ENCODE data around the gene ZNF230.

Gene ZNF230

DNA sequence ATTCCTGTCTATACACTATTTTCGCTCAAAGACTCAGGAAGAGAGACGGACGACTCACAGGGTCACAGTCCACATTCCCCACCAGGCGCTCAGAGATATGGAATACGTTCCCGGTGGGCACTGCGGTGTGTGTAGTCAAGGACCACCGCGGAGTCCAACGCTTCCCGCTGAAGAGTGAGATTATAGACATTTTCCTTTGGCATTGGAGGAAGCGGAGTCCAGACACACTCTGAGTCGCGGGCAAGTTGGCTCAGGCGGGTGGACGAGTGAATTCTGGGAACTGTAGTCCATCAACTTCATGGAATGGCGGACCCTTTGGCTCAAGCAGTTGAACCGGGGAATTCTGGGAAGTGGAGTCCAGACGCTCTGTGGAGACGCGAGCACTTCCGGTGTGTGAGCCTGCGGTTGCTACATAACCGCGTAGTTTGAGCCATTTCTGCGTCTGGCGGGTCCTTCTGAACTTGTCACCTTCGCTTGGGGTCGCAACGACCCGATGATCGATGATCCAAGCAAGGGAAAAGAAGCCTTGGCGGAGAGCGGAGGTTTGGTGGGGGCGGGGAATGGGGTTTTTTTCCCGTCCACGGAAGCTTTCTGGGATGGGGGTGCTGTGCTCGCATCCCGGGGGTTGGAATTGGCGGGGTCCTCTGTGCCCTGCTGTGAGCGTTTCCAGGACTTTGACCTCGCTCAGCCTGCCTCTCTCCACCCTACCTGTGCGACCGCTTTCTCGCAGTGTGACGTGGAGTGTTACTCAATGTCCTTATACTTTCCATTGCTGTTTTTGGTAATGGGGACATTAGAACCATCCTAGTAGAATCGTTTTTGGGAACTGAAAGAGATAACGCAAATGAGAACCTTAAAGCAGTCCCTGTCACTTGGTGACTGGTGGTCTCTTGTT lies at the start of gene ZNF230:
ZNF230 (plus strand) TSS at position 392 of the 895 bp plus-strand sequence. CDS start 4,122 bp downstream, outside the sequence.
- peak; percentile 50 to 68 for DNase-seq (ENCODE audit: low read depth in 2 of 2, low spot score in 1 of 2)

DNA sequence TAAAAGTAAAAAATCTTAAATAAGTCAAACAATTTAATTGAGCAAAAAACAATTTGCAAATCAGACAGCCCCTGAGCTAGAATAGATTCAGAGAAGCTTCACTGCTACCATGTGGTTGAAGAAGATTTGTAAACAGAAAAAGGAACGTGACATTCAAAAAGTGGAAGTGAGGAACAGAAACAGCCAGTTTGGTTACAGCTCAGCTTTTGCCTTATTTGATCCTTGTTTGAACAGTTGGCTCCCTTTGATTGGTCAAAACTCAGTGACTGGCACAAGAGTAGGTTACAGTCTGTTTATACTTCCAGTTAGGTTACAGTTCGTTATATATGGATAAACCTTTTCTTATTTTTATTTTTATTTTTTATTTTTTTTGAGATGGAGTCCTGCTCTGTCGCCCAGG lies 45.9 kb upstream of the ZNF230 start:
- no peak for DNase-seq (ENCODE audit: low read depth in 2 of 2, low spot score in 1 of 2)

DNA sequence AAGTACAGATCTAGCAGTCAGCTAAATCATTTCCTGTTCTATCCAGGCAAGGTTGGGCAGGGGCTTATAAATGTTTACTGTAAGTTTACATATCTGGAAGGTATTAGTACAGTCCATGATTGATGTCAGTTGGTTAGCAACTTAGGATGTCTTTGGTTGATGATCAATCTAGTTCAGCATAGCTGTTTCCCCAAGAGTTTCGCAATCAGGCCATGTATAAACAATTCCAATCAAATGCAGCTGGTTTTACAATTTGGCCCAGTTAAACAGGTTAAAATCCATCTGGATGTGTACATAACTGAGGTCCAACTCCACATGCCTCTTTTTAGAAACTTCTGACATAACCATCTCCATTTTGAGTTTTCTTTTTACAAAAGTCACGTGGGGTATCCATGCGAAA lies 44.9 kb upstream of the ZNF230 start:
- no peak for DNase-seq (ENCODE audit: low read depth in 2 of 2, low spot score in 1 of 2)

DNA sequence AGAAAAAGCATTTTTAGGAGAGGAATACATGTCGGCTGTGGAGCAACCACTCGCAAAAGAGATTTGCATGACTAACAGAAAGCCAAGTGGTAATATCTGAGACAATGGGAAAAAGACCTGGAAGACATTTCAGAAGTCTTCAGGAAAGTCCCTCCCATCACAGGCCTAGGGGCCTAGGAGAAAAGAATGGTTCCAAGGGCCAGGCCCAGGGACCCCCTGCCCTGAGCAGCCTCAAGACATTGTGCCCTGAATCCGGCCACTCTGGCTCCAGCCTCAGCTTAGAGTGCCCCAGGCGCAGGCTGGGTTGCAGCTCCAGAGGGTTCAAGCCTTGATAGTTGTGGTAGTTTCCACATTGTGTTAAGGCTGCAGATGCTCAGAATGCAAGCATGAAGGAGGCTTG lies 42.3 kb upstream of the ZNF230 start:
- DNase-seq (ENCODE audit: low read depth in 2 of 2, low spot score in 1 of 2), result no peak

DNA sequence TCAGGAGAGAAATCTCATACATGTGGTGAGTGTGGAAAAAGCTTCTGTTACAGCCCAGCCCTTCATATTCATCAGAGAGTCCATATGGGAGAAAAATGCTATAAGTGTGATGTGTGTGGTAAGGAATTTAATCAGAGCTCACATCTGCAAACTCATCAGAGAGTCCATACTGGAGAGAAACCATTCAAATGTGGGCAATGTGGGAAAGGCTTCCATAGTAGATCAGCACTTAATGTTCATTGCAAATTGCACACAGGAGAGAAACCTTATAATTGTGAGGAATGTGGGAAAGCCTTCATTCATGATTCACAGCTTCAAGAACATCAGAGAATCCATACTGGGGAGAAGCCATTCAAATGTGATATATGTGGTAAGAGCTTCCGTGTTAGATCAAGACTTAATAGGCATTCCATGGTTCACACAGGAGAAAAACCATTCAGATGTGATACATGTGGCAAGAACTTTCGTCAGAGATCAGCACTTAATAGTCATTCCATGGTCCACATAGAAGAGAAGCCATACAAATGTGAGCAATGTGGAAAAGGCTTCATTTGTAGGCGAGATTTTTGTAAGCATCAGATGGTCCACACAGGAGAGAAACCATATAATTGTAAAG lies 36.6 kb upstream of the ZNF230 start:
- no peak for DNase-seq (ENCODE audit: low read depth in 2 of 2, low spot score in 1 of 2)

DNA sequence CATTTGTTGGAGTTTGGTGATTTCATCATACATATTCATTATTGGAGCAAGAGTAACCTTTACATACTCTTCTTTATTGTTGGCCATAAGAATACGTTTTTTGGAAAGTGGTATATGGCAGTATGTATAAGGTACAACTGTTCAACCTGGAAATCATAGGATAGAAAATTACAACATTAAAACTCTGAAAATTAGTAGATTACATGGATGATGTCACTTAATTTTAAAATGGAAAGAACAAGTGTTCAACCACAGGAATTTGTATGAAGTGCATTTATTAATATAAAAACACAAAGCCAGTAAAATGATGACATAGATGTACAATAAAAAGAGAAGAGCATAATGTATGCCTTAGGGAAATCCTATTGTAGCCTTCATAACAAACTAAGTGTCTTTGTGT lies 26.0 kb upstream of the ZNF230 start:
- no peak for DNase-seq (ENCODE audit: low read depth in 2 of 2, low spot score in 1 of 2)

DNA sequence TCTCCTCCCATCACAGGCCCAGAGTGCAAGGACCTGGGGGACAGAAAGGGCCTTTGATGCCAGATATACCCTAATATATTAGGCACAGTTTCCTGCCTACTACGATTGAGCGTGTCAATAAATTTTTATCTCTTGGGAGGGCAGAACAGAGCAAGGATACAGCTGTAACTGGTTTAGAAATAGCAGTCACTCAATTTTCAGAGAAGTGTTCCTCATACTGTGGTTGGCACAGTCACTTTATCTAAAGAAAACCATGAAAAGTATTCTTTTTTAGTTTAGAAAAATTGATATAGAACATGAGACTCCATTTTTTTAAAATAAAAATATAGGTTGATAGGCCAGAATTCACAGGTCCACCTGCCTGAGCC lies 19.2 kb upstream of the ZNF230 start:
- DNase-seq (ENCODE audit: low read depth in 2 of 2, low spot score in 1 of 2), result no peak

DNA sequence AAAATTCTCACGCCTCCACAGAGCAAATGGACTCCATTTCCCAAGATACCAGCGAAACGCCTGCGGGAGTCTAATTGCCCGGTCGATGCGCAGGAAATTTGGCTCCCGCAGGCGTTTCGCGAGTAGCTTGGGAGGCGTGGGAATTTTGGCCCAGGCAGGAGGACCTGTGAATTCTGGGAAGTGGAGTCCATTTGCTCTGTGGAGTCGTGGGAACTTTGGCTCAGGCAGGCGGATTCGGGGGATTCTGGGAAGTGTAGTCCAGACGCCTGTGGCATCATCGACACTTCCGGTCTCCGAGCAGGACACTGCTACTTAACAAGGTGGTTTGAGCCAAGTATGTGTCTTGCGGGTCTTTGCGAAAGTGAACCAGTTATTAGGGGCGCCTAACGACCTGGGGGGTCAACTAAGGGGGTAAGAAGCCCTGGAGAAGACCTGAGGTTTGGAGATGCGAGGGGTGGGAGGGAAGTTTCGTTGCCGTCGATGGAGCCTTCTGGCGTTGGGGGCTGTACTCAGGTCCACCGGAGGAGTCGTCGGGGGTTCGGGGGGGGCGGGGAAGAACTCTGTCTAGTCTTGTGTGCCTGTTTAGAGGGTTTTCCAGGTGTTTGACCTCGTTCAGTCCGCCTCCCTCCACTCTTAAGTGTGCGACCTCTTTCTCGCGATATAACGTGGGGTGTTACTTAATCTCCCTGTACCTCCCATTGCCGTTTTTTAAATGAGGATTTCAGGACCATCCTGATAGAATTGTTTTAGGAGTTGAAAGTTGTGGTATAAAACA lies 18.7 kb upstream of the ZNF230 start, which contains the start of gene ZNF155:
ZNF155 (plus strand) TSS at position 277 of the 775 bp plus-strand sequence. CDS start 4,356 bp downstream, outside the sequence.
- peak; percentile 33 to 36 for DNase-seq (ENCODE audit: low read depth in 2 of 2, low spot score in 1 of 2)

DNA sequence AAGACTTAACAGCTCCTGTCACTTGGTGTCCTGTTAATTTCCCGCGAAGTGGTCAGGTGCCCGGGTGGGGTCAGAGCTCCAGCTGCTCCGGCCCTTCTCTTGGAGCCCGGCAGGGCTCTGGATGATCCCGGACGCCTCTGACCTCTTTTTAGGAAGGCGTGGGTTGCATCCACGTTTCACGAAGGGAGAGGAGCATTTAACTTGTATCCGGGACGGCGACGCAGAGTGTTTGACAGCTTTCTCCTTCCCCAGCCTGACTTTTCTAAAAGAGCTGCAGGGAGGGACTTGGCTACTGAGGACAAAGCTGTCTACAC lies 18.1 kb upstream of the ZNF230 start:
- no peak for DNase-seq (ENCODE audit: low read depth in 2 of 2, low spot score in 1 of 2)

DNA sequence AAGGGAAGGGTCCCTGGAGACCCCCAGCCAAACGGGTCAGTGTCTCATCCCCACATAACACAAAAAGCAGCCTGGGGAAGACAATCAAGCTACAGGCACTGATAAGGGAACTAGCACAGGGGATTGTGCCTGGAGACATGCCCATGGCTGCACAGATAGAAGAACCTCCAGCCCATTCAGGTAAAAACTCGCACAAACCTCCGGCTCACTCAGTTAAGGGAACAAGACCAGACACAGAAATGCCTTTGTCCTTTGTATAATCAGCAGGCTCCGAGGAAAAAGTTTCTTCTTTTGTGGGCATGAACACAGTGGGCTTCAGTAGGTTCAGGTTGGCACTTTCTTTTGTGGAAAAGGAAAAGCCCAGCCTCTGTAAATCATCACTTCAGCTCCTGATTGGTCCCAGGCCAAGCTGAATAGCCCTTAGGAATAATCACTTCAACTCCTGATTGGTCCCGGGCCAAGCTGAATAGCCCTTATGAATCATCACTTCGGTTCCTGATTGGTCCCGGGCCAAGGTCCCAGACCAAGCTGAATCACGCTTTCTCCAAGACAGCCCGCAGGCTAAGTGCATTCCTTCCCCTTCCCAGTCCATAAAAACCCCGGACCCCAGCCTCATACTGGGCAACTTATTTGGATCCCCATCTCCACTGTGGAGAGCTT lies 5.0 kb upstream of the ZNF230 start:
- DNase-seq (ENCODE audit: low read depth in 2 of 2, low spot score in 1 of 2), result no peak

DNA sequence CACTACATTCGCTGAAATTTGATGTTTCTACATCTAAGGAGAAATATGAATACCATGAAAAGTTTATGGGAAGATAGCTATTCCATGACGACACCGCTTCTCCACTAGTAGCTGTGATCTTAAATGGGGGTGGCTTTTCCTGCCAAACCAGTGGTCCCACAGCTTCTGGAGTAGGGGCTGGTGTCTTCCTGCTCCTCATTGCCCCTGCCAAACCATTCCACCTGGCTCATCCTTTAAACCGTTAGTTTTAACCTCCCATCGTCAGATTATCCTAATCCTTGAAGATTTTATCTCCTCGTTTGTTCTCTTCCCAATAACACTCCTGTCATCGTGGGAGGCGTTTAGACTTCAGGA lies 568 bp upstream of the ZNF230 start:
- DNase-seq (ENCODE audit: low read depth in 2 of 2, low spot score in 1 of 2), result no peak

DNA sequence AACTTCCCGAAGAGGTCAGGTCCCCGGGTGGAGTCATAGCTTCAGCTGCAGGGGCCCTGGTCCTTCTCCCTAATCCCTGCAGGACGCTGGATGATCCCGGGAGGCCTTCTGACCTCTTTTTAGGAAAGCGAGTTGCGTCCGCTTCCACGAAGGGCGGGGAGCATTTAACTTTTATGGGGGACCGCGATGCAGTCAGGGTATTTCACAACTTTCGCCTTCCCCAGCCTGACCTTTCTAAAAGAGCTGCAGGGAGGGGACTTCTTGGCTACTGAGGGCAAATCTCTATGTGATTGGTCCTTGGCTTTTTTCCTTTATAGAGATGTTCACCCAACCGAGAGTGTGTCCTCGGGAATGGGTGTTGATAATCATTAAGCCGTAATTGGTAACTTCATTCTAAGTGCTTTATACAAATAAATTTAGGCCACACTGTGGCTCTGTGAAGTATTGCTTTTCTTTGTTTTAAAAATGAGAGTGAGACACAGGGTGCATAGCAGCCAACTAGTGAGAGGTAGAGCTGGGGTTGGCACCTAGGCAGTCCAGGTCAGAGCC lies 778 bp downstream of the ZNF230 start:
- no peak for DNase-seq (ENCODE audit: low read depth in 2 of 2, low spot score in 1 of 2)

DNA sequence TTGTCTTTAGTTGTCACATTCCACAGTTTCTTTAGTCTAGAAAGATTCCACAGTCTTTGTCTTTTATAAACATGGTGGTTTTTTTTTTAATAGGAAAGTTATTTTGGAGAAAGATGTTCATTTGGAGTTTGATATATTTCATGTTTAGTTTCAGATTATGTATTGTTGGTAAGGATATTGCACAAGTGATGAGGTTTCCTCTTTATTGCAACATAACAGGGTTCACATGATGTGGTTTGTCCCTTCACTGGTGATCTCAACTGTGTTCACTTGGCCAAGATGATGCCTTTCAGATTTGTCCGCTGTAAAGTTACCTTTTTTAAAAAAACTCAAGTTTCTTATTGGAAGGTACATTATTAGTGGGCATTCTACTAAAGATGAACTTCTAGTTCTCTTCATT lies 3.2 kb downstream of the ZNF230 start:
- DNase-seq (ENCODE audit: low read depth in 2 of 2, low spot score in 1 of 2), result no peak

DNA sequence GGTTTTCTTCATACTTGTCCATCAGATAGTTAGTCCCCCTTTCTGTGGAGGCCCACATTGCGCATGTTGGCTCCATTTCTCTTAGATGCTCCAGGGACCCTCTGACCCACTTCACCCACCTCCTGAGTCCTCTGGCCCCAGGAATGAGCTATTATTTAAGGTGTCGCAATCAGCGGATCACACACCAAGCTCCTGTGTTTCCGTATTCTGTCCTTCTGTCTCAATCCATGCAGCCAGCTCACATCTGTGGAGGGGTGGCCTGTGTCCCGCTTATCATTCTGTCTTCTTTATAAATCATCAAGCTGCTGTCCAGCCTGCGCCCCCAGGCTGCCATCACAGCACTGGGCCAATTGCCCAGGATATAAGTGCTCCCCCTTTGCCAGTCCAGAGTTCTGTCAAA lies 4.7 kb downstream of the ZNF230 start:
- DNase-seq (ENCODE audit: low read depth in 2 of 2, low spot score in 1 of 2), result no peak

DNA sequence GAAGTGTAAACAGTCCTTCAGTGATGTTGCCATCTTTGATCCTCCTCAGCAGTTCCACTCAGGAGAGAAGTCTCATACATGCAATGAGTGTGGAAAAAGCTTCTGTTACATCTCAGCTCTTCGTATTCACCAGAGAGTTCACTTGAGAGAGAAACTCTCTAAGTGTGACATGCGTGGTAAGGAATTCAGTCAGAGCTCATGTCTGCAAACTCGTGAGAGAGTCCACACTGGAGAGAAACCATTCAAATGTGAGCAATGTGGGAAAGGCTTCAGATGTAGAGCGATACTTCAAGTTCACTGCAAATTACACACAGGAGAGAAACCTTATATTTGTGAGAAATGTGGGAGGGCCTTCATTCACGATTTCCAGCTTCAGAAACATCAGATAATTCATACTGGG lies 7.7 kb downstream of the ZNF230 start:
- no peak for DNase-seq (ENCODE audit: low read depth in 2 of 2, low spot score in 1 of 2)

DNA sequence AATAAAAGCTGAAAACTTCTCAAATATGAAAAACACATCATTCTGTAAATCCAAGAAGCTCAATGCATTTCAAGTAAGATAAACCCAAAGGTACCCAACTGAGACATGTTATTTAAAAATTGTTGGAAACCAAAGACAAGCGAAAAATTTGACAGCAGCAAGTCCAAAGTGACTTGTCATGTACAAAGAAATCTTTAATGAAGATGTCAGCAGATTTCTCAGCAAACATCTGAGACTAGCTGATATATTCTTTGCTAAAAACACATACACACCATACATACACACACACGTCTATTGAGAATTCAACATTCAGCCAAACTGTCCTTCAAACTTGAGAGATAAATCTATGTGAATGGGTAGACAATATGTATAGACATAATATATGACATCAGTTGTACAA lies 16.7 kb downstream of the ZNF230 start:
- no peak for DNase-seq (ENCODE audit: low read depth in 2 of 2, low spot score in 1 of 2)

DNA sequence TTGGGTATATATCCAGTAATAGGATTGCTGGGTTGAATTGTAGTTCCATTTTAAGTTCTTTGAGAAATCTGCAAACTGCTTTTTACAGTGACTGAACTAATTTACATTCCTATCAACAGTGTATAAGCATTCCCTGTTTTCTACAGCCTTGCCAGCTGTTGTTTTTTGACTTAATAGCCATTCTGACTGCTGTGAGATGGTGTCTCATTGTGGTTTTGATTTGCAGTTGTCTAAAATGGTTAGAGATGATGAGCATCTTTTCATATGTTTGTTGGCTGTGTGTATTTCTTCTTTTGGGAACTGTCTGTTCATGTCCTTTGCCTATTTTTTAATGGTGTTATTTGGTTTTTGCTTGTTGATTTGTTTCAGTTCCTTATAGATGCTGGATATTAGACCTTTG lies 18.5 kb downstream of the ZNF230 start:
- DNase-seq (ENCODE audit: low read depth in 2 of 2, low spot score in 1 of 2), result no peak

DNA sequence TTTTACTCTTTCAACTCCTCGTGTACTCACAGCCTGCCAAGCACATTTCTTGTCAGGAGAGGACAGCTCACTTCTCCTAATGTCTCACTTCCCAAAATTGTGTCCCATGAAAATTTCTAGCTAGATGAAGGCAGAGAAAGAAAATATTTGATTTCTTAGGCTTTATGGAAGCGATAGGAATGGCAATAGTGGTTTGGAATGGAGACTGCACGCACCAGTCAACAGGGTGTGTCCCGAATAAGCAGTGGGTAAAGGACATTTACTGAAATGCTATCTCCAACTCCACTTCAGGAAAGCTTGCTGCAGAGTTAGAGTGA lies 22.1 kb downstream of the ZNF230 start:
- no peak for DNase-seq (ENCODE audit: low read depth in 2 of 2, low spot score in 1 of 2)

DNA sequence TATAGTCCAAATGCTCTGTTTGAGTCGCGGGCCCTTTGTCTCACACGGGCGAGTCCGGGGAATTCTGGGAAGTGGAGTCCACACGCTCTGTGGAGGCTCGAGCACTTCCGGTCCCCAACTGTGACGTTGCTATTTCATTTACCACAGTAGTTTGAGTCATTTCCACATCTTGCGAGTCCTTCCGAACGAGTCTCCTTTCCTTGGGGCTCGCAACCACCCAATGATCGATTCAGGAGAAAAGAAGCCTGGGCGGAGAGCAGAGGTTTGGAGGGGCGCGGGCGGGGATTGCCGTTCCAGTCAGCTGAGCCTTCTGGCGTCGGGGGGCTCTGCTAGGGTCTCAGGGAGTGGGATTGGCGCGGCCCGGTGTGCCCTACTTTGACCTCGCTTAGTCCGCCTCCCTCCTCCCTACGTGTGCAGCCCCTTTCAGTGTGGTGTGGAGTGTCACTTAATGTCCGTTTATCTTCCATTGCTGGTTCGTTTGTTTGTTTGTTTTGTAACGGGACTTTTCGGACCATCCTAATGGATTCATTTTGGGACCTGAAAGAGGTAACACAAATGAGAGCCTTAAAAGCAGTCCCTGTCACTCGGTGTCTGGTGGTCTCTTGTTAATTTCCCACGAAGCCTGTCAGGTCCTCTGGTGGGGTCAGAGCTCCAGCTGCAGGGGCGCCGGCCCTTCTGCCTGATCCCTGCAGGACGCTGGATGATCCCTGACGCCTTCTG lies 22.6 kb downstream of the ZNF230 start, which contains the start of gene ZNF222:
ZNF222 (plus strand) TSS at position 163 of the 720 bp plus-strand sequence; CDS start at position 221, 58 bp downstream.
- DNase-seq (ENCODE audit: low read depth in 2 of 2, low spot score in 1 of 2), result peak; percentile 54 to 55

DNA sequence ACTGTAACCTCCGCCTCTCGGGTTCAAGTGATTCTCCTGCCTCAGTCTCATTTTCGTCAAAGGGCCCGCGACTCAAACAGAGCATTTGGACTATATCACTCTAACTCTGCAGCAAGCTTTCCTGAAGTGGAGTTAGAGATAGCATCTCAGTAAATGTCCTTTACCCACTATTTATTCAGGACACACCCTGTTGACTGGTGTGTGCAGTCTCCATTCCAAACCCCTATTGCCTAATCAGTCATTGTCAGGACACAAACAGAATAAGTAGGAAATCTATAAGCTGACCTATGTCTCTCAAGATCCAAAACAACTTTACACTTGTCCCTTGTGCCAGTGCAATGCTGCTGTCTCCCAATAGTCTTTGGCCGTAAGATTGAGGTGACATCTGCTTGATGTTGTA lies 23.9 kb downstream of the ZNF230 start:
- no peak for DNase-seq (ENCODE audit: low read depth in 2 of 2, low spot score in 1 of 2)

Data from stimulated activated CD8-positive, alpha-beta memory T cell treated with anti-CD3 and anti-CD28 coated beads, Interleukin-4, amount 100 ng/mL, for 1 hour (primary cell).